Lower lobe of right lung (tissue), 2 donors: ENCODE data around the gene NCAM2. TPM values are rescaled to one million over a fixed set of nuclear protein-coding genes. Genes with fewer than 3 reads are reported as not detected.

ENCODE experiments used
- ATAC-seq, 2 donors: fragments of 200-7000 bp; cut with Tn5 transposase; one replicate each; pipeline ENCODE4 v1.9.1; 2020 to 2022; ENCODE audit warnings: mild to moderate bottlenecking in 2 of 2, moderate library complexity in 2 of 2
- DNase-seq: peaks from one replicate; pipeline ENCODE4 v3.0.0-alpha.2; 2020
- H3K27ac ChIP-seq: fragments of 200-600 bp; one replicate; pipeline ENCODE4 v1.8.0; 2022
- H3K27me3 ChIP-seq: fragments of 200-600 bp; one replicate; pipeline ENCODE4 v1.8.0; 2022; ENCODE audit warnings: low read depth
- H3K36me3 ChIP-seq: fragments of 200-600 bp; one replicate; pipeline ENCODE4 v1.8.0; 2022; ENCODE audit warnings: mild to moderate bottlenecking
- H3K4me1 ChIP-seq: fragments of 200-600 bp; one replicate; pipeline ENCODE4 v1.8.0; 2022
- H3K4me3 ChIP-seq: fragments of 200-600 bp; one replicate; pipeline ENCODE4 v1.8.0; 2022; ENCODE audit warnings: mild to moderate bottlenecking
- H3K9me3 ChIP-seq: fragments of 200-600 bp; one replicate; pipeline ENCODE4 v1.8.0; 2022
- intact Hi-C: fragments of 100-400 bp; cut with DNase I; formaldehyde crosslinking; loops from one replicate; pipeline ENCODE4 v1.11.0; 2022
- total RNA-seq: library from RNA; stranded (reverse); fragmentation: NEBNext Ultra II Directional; extraction: Animal tissue kit (Norgen Biotek cat#: 25700); gene quantifications from one replicate; pipeline ENCODE4 v1.2.1, GENCODE V29; 2021
- TF ChIP-seq, protein P1 (sequence below): fragments of 200-600 bp; IDR thresholded peaks from one replicate; pipeline ENCODE4 v1.8.0; 2022; ENCODE audit warnings: antibody characterized with exemption, mild to moderate bottlenecking
- donor health status: DM: no; HTN: yes; CAD: no; lungs with severe emphysema.

The NCAM2 gene
- total RNA-seq, 1 donor from 2014 or later: 8.8 TPM

DNA sequence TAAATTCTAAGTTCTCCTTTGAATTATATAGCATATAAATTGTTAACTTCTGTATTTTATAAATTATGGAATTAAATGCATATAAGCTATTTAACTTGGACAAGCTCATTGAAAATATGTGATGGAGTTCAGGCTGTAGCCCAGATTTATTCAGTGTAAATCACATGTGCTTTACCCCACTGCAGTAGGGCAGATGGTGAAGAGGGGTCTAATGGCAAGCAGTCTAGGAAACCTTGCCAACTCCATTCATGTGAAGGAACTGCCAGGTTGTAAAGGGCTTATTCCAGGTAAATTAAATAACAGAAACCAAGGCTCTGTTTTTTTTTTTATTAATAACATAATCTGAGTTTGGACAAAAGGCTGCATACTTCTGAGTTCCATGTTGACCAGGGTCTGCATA, 243.2 kb downstream of the NCAM2 start:
- ATAC-seq: no peak
- no peak for DNase-seq
- intact Hi-C loops: no loop called here
- H3K27ac ChIP-seq: no peak overlapping the region
- no peaks in the 10 kb centered on the region for H3K27me3 ChIP-seq
- TF ChIP-seq, protein P1, sequence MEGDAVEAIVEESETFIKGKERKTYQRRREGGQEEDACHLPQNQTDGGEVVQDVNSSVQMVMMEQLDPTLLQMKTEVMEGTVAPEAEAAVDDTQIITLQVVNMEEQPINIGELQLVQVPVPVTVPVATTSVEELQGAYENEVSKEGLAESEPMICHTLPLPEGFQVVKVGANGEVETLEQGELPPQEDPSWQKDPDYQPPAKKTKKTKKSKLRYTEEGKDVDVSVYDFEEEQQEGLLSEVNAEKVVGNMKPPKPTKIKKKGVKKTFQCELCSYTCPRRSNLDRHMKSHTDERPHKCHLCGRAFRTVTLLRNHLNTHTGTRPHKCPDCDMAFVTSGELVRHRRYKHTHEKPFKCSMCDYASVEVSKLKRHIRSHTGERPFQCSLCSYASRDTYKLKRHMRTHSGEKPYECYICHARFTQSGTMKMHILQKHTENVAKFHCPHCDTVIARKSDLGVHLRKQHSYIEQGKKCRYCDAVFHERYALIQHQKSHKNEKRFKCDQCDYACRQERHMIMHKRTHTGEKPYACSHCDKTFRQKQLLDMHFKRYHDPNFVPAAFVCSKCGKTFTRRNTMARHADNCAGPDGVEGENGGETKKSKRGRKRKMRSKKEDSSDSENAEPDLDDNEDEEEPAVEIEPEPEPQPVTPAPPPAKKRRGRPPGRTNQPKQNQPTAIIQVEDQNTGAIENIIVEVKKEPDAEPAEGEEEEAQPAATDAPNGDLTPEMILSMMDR: no peak
- no peaks in the 10 kb centered on the region for H3K4me1 ChIP-seq
- H3K9me3 ChIP-seq: no peaks in the 10 kb centered on the region
- H3K4me3 ChIP-seq: no peak overlapping the region
- H3K36me3 ChIP-seq: no peaks in the 10 kb centered on the region

DNA sequence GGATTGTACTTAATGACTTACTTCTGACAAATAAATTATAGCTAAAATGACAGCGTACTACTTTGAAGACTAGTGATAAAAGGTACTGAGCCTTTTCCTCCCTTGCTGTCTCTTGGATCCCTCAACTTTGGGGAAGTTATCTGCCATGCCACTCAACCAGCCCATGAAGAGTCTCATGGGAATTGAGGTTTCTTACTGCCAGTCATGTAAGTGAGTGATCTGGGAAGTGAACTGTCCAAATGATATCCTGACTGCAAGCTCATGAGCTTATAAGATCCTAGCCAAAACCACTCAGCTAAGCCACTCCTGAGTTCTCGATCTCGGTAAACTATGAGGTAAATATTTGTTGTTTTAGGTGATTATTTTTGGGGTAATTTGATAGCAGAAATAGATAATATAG, 247.8 kb downstream of the NCAM2 start:
- no peak overlapping the region for H3K27ac ChIP-seq

DNA sequence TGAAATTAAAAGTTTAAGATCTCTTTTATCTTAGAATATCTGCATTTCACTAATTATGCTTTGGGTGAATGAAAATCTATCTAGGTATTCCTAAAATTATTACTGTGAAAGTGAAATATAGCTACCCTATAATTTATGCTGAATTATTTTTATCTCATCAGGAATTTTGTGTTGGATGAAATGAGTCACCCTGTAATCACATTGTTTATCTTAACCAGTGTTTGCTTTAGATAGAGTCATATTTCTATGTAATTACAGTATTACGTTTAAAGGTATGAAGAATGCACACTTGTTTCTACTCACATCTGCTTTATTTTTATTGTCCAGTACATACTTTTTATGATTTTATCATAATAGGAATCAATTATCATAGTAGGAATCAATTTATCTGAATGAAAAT, 249.2 kb downstream of the NCAM2 start:
- Histone ChIP-seq H3K27me3 (no peaks in the 10 kb centered on the region), H3K27ac (no peak overlapping the region), H3K4me1 (no peaks in the 10 kb centered on the region), H3K4me3 (no peak overlapping the region), H3K9me3 (no peaks in the 10 kb centered on the region), H3K36me3 (no peaks in the 10 kb centered on the region)
- TF ChIP-seq, protein P1: no peak
- DNase-seq (no peak), ATAC-seq (no peak)
- intact Hi-C loops: no loop called here

More for the DNA sequence above, 247.8 kb downstream of the NCAM2 start:
- Histone ChIP-seq H3K27me3 (no peaks in the 10 kb centered on the region), H3K36me3 (no peaks in the 10 kb centered on the region), H3K9me3 (no peaks in the 10 kb centered on the region), H3K4me1 (no peaks in the 10 kb centered on the region), H3K4me3 (no peak overlapping the region)
- intact Hi-C loops: no loop called here
- DNase-seq: no peak
- no peak for ATAC-seq
- TF ChIP-seq, protein P1: no peak

DNA sequence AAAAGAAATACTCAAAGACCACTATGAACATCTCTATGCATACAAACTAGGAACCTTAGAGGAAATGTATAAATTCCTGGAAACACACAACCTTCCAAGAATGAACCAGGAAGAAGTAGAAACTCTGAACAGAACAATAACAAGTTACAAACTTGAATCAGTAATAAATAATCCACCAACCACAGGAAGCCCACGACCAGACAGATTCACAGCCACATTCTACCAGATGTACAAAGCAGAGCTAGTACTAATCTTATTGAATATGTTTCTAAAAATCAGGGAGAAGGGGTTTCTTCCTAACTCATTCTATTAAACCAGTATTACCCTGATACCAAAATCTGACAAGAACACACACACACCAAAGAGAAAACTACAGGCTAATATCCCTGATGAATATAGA, 263.8 kb downstream of the NCAM2 start:
- H3K36me3 ChIP-seq: no peaks in the 10 kb centered on the region
- no peak for DNase-seq
- no peaks in the 10 kb centered on the region for H3K27me3 ChIP-seq
- ATAC-seq: no peak
- H3K4me1 ChIP-seq: no peaks in the 10 kb centered on the region
- H3K9me3 ChIP-seq: no peaks in the 10 kb centered on the region
- no peak overlapping the region for H3K4me3 ChIP-seq
- intact Hi-C loops: no loop called here
- TF ChIP-seq, protein P1: no peak
- H3K27ac ChIP-seq: no peak overlapping the region

DNA sequence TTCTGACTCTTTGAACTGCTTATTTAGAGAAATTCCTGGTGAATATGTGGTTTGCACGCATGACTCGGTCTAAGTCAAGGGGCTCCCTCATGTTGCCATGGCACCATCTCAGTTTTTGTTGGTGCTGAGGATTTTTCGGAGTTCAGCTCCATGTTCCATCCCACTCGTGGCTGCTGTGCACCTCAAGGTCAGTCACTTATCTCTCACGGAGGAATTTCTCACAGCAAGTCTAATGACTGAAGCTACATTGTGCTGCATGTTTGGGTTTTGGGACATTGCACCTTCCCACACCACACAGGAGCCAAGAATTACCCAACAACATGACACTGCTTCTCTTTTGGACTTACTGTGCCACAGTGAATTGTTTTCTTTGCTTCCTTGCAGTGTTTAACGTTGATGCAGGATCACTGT, 269.9 kb downstream of the NCAM2 start:
- H3K4me3 ChIP-seq: no peak overlapping the region
- TF ChIP-seq, protein P1: no peak
- H3K27me3 ChIP-seq: no peaks in the 10 kb centered on the region
- H3K27ac ChIP-seq: no peak overlapping the region
- H3K36me3 ChIP-seq: no peaks in the 10 kb centered on the region
- intact Hi-C loops: no loop called here
- ATAC-seq (no peak), DNase-seq (no peak)
- H3K9me3 ChIP-seq: no peaks in the 10 kb centered on the region
- no peaks in the 10 kb centered on the region for H3K4me1 ChIP-seq

DNA sequence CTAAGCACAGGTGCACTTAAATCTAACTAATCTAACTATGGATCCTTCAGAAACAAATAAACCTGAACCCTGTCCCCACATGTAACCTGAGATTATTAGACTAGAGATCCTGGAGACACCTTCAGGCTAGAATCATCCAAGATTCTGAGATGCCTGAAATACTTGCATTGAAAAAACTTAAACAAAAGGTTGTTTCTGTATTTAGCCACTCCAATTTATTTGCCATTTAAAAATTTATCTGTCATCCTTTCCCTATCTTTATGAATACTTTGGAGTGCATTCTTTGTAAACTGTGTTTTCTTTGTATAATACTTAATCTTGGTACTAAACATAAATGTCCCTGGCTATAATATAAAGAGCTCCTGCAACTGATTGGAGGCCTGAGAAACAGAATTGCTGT, 270.7 kb downstream of the NCAM2 start:
- TF ChIP-seq, protein P1: no peak
- no peaks in the 10 kb centered on the region for H3K36me3 ChIP-seq
- no peak for DNase-seq
- no peaks in the 10 kb centered on the region for H3K27me3 ChIP-seq
- no peak overlapping the region for H3K4me3 ChIP-seq
- ATAC-seq: no peak
- intact Hi-C loops: no loop called here
- H3K4me1 ChIP-seq: no peaks in the 10 kb centered on the region
- no peak overlapping the region for H3K27ac ChIP-seq
- H3K9me3 ChIP-seq: no peaks in the 10 kb centered on the region
